GM12873 (cell line): ENCODE results near the gene PLCD4.

Experiments used
- CTCF ChIP-seq: IDR thresholded peaks from 2 replicates; pipeline ENCODE4 v1.5.1; 2012; ENCODE audit warnings: low read depth, mild to moderate bottlenecking, moderate library complexity, low read length, control low read depth; ENCODE audit not compliant: insufficient read depth; ENCODE audit errors: missing control alignments

Gene PLCD4

DNA sequence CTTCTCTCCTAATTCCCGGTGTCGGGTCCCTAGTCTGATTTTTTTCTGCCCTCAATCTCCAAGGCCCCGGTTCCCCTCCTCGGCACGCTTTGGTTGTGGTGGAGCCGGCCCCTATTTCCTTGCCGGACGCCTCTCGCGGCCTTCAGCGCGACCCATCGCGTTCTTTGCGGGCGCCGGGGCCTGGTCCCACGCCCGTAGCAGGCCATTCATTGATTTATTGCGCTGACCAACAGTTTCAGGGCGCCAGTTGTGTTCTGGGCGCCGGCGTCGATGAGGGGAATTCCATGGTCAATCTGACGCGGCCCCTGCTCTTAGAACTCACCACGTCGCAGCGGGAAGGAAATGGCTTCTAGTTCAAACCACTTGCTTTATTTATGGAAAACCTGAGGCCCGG lies 38.7 kb upstream of the PLCD4 start:
- no peak for TF ChIP-seq CTCF

DNA sequence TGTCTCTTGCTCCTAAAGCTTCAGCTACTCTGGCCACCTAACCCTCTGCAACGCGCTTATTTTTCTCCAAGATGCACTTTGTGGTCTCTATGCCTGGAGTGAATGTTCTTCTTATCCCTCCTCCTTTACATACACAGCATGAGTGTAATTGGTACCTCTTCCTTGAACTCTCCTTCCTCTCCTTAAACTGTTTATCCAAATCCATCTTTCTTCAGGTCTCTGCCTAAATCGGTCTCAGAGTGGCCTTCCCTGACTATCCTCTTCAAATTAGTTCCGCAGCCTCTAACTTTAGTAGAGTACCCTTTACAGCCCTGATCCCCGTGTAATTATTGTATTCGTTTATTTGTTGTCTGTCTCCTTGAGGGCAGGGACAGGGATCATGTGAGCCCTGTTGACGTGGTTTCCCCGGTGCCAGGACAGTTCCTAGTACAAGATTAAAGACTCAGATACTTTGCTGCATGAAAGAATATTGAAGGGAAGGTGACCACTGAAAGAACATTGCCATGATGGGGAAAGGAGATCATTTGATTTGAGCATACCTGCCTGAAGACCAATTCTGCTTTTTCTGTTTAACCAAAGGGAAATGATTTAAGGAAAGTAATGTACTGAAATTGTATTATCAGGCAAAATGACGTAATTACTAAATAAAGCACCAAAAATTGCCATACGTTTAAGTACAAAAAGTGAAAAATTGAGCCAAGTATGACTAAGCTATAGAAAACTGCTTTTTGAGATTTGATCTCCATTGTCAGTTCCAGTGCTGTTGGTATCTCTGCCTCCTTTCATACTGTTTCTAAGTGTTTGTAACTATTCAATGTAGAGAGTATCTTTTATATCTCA lies 37.8 kb upstream of the PLCD4 start:
- no peak for TF ChIP-seq CTCF

DNA sequence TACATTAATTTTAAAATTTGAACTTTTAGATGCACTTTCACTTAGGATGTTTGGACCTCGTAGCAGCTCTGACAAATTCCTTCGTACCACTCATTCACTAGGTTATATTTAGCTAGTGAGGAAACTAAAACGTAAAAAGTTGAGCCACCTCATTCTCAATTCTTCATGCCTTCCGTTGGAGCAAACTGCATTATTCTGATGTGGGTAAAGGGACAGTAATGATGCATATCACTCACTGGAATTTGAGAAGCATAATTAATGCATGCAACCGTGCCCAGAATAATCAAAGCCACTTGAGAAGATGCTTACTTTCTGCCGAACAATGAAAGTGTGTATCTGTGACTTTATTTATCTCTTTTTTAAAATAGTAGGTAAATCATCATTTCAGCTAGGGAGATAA lies 36.8 kb upstream of the PLCD4 start:
- no peak for TF ChIP-seq CTCF

- no peak for TF ChIP-seq CTCF
These were observed 30.8 kb upstream of the PLCD4 start for GRCh38 chr2:218576854-218577253.

GRCh38 chr2:218577482-218578220 lies 30.0 kb upstream of the PLCD4 start:
- TF ChIP-seq CTCF: no peak

- TF ChIP-seq CTCF: no peak
These were observed 29.3 kb upstream of the PLCD4 start for GRCh38 chr2:218578272-218578877.

GRCh38 chr2:218582076-218582475 lies 25.6 kb upstream of the PLCD4 start:
- TF ChIP-seq CTCF: no peak
